Testis (tissue), 3 donors: ENCODE data around the gene HSPG2. TPM values are rescaled to one million over a fixed set of nuclear protein-coding genes. Genes with fewer than 3 reads are reported as not detected.

Experiments used
- DNase-seq: peaks from one replicate; pipeline ENCODE4 v3.0.0-alpha.2; 2019
- H3K27ac ChIP-seq, 2 donors: fragments of 200-600 bp; sonication (generic); one replicate each; pipeline ENCODE4 v1.5.1; 2019
- H3K27me3 ChIP-seq: fragments of 200-600 bp; sonication (generic); one replicate; pipeline ENCODE4 v1.5.1; 2019
- H3K36me3 ChIP-seq: fragments of 200-600 bp; sonication (generic); one replicate; pipeline ENCODE4 v1.5.1; 2017; ENCODE audit warnings: low read depth; ENCODE audit errors: missing control alignments
- H3K4me1 ChIP-seq: fragments of 200-600 bp; sonication (generic); one replicate; pipeline ENCODE4 v1.5.1; 2019
- H3K4me3 ChIP-seq, 2 donors: fragments of 200-600 bp; sonication (generic); one replicate each; pipeline ENCODE4 v1.5.1; 2017 to 2019
- H3K9me3 ChIP-seq: fragments of 200-600 bp; sonication (generic); one replicate; pipeline ENCODE4 v1.5.1; 2017
- POLR2A ChIP-seq: fragments of 450-650 bp; IDR thresholded peaks from one replicate; pipeline ENCODE4 v1.6.1; 2017; ENCODE audit warnings: antibody characterized with exemption, mild to moderate bottlenecking, moderate library complexity
- WGBS, 2 donors: methylation state at CpG; one replicate each; pipeline ENCODE4 v1.1.5; 2018; 5-methylcytosine and 5-hydroxymethylcytosine counted together
- intact Hi-C: fragments of 100-400 bp; cut with DNase I; formaldehyde crosslinking; loops from one replicate; pipeline ENCODE4 v1.15.1; 2023; ENCODE audit warnings: low total_unique reads
- polyA plus RNA-seq: library from polyadenylated mRNA; stranded (reverse); fragments of 350-450 nt; fragmentation: Illumina TruSeq; extraction: RNeasy Lipid Tissue Mini Kit (QIAGEN cat#74804); gene quantifications from one replicate; pipeline ENCODE4 v1.2.3, GENCODE V29; 2014; ENCODE audit warnings: low read depth, low replicate concordance; ENCODE audit not compliant: insufficient read depth
- total RNA-seq, 2 donors: library from RNA; depleted of rRNA; stranded (reverse); fragments of >200 nt; gene quantifications; one replicate each; pipeline ENCODE4 v1.2.3, GENCODE V29; 2016
- TF ChIP-seq, protein P1 (sequence below), 3 experiments: fragments of 450-650 bp in 2 of 3; fragments of 200-600 bp in 1 of 3; sonication (generic) in 1 of 3; IDR thresholded peaks; one replicate each; pipeline ENCODE4 v1.5.1; 2016 to 2019; ENCODE audit warnings: antibody characterized with exemption in 3 of 3, mild to moderate bottlenecking in 2 of 3, moderate library complexity in 1 of 3

HSPG2 gene
- total and polyA plus RNA-seq, 3 donors from 2014 or later, result 51.8 to 72.1 (median 54.2) TPM

DNA sequence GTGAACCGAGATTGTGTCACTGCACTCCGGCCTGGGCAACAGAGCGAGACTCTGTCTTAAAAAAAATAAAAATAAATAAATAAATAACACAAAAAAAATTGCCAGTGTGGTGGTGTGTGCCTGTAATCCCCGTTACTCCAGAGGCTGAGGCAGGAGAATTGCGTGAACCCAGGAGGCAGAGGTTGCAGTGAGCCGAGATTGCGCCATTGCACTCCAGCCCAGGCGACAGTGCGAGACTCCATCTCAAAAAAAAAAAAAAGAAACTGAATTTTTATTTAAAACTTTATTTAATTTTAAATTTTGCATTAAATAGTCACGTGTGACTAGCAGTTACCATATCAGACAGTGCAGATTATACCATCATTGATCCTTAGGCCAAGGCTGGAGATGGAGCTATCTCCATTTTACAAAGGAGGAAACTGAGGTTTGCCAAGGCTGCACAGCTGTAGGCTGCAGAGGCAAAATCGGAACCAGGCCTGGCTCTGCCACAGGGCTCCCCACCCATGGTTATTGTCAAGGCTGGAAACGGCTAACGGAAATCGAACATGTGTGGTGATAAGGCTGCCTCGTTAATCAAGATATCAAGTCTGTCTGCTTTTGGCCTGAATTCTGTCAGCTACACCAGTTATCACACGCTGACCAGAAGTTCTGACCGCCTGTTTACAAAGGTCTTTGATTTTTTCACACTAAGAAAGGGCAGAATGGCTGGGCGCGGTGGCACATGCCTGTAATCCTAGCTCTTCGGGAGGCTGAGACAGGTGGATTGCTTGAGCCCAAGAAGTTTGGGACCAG, 20.5 kb downstream of the HSPG2 start:
- Histone ChIP-seq H3K4me1 (peaks cover 52% of the 10 kb centered on the region), H3K27ac (no peak overlapping the region), H3K9me3 (no peaks in the 10 kb centered on the region), H3K36me3 (no peaks in the 10 kb centered on the region), H3K4me3 (no peak overlapping the region), H3K27me3 (no peaks in the 10 kb centered on the region)
- no peak for DNase-seq
- TF ChIP-seq POLR2A, result no peak
- TF ChIP-seq, protein P1, sequence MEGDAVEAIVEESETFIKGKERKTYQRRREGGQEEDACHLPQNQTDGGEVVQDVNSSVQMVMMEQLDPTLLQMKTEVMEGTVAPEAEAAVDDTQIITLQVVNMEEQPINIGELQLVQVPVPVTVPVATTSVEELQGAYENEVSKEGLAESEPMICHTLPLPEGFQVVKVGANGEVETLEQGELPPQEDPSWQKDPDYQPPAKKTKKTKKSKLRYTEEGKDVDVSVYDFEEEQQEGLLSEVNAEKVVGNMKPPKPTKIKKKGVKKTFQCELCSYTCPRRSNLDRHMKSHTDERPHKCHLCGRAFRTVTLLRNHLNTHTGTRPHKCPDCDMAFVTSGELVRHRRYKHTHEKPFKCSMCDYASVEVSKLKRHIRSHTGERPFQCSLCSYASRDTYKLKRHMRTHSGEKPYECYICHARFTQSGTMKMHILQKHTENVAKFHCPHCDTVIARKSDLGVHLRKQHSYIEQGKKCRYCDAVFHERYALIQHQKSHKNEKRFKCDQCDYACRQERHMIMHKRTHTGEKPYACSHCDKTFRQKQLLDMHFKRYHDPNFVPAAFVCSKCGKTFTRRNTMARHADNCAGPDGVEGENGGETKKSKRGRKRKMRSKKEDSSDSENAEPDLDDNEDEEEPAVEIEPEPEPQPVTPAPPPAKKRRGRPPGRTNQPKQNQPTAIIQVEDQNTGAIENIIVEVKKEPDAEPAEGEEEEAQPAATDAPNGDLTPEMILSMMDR (IDR thresholded peaks at IDR 0.05), result no peak
- intact Hi-C loops, result no loop called here
- WGBS, 2 donors, result 88 to 93% methylated on average over 20 of the region's 20 CpGs

DNA sequence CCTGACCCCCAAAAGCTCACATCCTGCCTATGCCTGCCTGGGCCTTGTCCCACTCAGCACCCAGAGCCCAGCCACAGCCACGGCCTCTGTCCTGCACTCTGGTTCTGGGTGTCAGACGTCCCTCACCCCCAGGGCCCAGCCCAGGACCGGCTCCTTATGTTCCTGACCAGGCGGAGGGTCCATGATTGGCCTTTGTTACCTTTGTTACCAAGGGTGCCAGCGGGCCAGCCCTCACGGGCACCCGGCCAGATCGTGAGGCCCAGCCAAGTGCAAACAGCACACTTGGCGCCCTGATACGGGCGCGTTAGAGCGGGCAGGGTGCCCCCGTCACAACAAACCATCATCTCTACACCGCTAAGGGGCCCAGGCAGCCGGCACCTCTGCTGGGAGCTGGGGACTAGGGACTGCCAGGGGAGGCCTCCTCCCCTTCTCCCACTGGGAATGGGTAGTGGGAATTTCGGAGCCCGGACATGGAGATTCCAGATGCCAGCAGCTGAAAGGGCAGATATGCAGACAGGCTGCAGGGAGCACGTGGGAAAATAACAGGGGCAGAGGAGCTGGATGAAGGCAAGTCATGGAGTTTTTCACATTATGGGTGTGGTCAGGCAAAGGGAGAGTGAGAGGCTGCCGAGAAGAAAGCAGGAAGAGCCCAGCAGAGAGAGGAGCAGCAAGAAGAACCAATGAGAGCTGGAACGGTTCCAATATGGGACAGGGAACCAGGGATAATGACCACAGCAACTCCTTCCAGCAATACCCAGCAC, 22.1 kb downstream of the HSPG2 start:
- Histone ChIP-seq H3K4me3 (no peak overlapping the region), H3K36me3 (no peaks in the 10 kb centered on the region), H3K27me3 (no peaks in the 10 kb centered on the region), H3K4me1 (peaks cover 52% of the 10 kb centered on the region), H3K9me3 (no peaks in the 10 kb centered on the region), H3K27ac (peak overlapping the region in 1 of 2 donors; percentile 11)
- intact Hi-C loops, result no loop called here
- no peak for DNase-seq
- 49 to 55% methylated on average over 7 to 20 of the region's 21 CpGs for WGBS, 2 donors
- no peak for TF ChIP-seq POLR2A
- TF ChIP-seq, protein P1 (IDR thresholded peaks at IDR 0.05), result no peak

DNA sequence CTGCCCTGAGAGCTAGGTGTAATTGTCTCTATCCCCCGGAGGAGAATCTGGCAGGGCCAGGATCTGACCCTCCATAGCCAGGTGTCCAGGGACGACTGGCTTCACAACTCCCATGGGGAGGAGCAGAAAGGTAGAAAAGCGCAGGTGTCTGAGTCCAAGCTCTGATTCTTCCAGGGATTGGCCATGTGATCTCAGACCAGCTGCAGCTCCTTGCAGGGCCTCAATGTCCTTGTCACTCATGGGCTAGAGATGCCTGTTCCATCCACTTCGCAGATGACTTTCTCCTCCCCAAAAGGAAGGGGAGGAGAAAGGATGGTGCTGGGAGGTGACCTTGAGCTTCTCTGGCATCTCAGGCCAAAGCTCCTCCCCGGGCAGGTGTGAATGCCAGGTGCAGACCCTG, 22.7 kb downstream of the HSPG2 start:
- DNase-seq, result no peak
- 60 to 70% methylated on average over 2 to 5 of the region's 5 CpGs for WGBS, 2 donors
- intact Hi-C loops, result no loop called here
- Histone ChIP-seq H3K9me3 (no peaks in the 10 kb centered on the region), H3K4me1 (peaks cover 55% of the 10 kb centered on the region), H3K4me3 (no peak overlapping the region), H3K36me3 (no peaks in the 10 kb centered on the region), H3K27me3 (no peaks in the 10 kb centered on the region), H3K27ac (peak overlapping the region in 1 of 2 donors; percentile 11)
- TF ChIP-seq, protein P1 (IDR thresholded peaks at IDR 0.05), result no peak
- TF ChIP-seq POLR2A, result no peak

DNA sequence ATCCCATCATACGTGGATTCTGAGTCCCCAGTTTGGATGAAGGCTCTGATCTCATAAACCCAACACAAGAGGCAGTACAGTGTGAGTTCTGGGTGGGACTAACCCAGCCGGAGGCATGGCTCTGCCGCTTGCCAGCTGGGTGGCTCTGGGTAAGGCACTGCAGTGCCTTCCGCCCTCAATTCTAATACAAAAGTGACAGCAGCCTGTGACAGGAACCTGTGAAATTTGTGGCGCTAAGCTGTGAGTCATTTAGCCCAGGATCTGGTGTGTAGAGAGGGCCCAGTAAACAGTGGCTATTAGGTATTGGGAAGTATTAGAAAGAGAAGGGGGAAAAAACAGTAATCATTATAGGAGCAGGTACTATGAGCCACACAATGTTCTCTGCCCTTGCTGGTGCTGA, 23.3 kb downstream of the HSPG2 start:
- peaks cover 62% of the 10 kb centered on the region for H3K4me1 ChIP-seq

More for the DNA sequence above, 23.3 kb downstream of the HSPG2 start:
- DNase-seq, result no peak
- Histone ChIP-seq H3K27ac (peak overlapping the region; percentile 41 to 85), H3K36me3 (no peaks in the 10 kb centered on the region), H3K4me3 (no peak overlapping the region), H3K9me3 (no peaks in the 10 kb centered on the region), H3K27me3 (no peaks in the 10 kb centered on the region)
- intact Hi-C loops, result no loop called here
- no peak for TF ChIP-seq POLR2A
- TF ChIP-seq, protein P1 (IDR thresholded peaks at IDR 0.05), result no peak
- 83 to 84% methylated on average over 2 to 5 of the region's 5 CpGs for WGBS, 2 donors
